ENCODE measurements around the gene FAM111B.
"Not testable (repeated sequence)": the region's sequence is repeated elsewhere in the genome, so short reads cannot be mapped to it uniquely, and the experiment has no call there.

The FAM111B gene, protein sequence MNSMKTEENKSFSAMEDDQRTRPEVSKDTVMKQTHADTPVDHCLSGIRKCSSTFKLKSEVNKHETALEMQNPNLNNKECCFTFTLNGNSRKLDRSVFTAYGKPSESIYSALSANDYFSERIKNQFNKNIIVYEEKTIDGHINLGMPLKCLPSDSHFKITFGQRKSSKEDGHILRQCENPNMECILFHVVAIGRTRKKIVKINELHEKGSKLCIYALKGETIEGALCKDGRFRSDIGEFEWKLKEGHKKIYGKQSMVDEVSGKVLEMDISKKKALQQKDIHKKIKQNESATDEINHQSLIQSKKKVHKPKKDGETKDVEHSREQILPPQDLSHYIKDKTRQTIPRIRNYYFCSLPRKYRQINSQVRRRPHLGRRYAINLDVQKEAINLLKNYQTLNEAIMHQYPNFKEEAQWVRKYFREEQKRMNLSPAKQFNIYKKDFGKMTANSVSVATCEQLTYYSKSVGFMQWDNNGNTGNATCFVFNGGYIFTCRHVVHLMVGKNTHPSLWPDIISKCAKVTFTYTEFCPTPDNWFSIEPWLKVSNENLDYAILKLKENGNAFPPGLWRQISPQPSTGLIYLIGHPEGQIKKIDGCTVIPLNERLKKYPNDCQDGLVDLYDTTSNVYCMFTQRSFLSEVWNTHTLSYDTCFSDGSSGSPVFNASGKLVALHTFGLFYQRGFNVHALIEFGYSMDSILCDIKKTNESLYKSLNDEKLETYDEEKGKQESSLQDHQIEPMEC

DNA sequence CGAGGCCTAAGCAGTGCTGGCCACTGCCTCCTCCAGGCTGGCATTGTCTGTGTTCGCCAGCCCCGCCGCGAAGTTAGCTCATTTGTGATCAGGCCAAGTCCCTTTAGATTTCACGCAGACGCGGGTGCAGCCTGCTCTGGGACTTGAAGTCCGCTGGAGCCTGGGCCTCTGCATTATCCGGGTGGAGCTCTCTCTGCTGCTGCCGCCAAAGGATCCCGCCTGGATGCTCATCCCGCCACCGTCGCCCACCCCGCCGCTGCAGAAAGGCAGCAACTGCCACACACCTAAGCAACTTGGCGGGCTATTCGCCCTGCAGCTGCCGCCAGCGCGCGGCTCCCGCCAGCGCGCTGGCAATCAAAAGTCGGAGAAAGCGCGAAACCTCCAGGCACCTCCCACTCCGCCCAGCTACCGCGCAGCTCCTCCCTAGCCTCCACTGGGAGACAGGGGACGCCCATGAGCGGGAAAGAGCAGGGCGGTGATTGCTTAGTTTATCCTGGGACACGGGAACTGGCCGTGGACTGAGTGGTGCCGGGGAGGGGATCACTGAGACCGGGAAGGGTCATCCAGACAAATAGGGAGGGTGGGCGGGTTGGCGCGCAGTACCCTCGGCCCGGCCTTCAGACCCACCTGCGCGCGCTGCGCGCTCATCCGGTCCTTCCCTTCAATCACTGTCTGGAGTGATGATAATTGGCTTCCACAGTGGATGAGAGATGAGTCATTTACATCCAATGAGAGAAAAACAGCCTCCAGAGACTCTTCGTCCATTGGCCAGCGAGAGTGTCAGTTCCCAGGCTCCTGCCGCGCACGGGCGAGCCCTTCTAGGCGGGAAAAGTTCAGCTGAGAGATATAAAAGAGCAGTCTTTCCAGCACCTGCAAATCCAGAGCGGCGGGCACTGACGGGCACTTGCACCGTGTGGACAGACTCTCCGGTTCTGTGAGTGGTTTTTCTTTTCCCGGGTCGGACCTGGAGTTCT is at the start of gene FAM111B:
TSS of gene FAM111B (plus strand) at position 875 of the 974 bp plus-strand sequence. CDS start 2,389 bp downstream, outside the sequence.
- peaks cover 0 to 11% of the 10 kb centered on the region in 2 donors for H3K27me3 ChIP-seq
- no peak within 1 kb of the TSS for H3K27ac ChIP-seq
- no peaks in the 10 kb centered on the region for H3K36me3 ChIP-seq
- peak within 1 kb of the TSS; percentile 48 to 59 for H3K4me3 ChIP-seq
- no peaks in the 10 kb centered on the region for H3K9me3 ChIP-seq
- peak; percentile 77 to 86 for DNase-seq
- intact Hi-C loops (cut with DNase I; ENCODE audit: low total_unique reads): no loop called here
- TF ChIP-seq, protein P1, sequence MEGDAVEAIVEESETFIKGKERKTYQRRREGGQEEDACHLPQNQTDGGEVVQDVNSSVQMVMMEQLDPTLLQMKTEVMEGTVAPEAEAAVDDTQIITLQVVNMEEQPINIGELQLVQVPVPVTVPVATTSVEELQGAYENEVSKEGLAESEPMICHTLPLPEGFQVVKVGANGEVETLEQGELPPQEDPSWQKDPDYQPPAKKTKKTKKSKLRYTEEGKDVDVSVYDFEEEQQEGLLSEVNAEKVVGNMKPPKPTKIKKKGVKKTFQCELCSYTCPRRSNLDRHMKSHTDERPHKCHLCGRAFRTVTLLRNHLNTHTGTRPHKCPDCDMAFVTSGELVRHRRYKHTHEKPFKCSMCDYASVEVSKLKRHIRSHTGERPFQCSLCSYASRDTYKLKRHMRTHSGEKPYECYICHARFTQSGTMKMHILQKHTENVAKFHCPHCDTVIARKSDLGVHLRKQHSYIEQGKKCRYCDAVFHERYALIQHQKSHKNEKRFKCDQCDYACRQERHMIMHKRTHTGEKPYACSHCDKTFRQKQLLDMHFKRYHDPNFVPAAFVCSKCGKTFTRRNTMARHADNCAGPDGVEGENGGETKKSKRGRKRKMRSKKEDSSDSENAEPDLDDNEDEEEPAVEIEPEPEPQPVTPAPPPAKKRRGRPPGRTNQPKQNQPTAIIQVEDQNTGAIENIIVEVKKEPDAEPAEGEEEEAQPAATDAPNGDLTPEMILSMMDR (IDR thresholded peaks at IDR 0.05): peak in 1 of 2 experiments; percentile 8
- H3K4me1 ChIP-seq: peaks cover 0 to 24% (median 14%) of the 10 kb centered on the region in 4 donors

DNA sequence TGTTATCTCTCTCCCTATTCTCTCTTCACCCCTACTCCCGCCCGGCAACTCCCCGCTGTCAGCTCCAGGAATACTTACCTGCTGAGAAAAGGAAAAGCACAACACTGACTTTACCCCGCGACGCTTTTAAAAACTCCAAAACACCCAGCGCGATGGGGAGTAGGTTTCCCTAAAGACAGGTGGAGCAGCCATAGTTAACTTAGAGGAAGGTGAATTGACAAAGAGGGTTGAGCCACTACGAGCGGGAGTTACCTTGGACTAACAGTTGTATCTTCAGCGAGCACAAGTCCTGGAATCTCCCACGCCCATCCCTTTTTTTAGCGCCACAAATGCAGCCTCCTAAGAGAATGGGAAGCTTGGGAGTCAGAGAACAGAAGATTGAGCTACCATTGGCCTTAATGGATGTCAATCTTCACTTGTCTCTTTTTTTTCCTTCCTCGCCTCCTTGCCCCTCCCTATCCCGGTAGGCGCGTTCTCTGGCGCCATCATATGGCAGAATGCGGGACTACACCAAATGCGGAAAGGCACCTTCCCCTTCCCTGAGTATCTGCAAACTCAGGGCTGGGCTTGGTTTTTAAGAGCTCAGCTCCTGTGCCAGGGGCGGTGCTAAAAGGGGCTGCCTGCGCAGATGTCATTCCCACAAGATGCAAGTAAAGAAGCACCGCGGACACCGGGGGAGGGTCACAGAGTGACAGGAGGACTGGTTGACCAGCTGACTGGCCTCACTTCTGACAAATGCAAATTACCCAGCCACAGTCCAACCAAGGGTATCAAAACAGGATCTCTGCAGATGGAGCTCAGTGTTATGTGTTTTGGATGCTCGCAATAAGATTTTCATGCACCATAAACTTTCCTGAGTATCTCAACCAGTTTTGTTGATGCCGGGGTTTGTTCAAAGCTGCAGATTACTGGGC is 48.7 kb upstream of the FAM111B start:
- peaks cover 0 to 16% (median 4%) of the 10 kb centered on the region in 4 donors for H3K4me1 ChIP-seq
- peak; percentile 59 to 73 for DNase-seq
- H3K4me3 ChIP-seq: peak overlapping the region in 1 of 2 donors; percentile 28
- intact Hi-C loops (cut with DNase I; ENCODE audit: low total_unique reads); H3K36me3 ChIP-seq; H3K27ac ChIP-seq; H3K9me3 ChIP-seq: not testable (repeated sequence)
- TF ChIP-seq, protein P1 (IDR thresholded peaks at IDR 0.05): peak; percentile 25 to 34
- H3K27me3 ChIP-seq: peaks cover 0 to 24% of the 10 kb centered on the region in 2 donors

DNA sequence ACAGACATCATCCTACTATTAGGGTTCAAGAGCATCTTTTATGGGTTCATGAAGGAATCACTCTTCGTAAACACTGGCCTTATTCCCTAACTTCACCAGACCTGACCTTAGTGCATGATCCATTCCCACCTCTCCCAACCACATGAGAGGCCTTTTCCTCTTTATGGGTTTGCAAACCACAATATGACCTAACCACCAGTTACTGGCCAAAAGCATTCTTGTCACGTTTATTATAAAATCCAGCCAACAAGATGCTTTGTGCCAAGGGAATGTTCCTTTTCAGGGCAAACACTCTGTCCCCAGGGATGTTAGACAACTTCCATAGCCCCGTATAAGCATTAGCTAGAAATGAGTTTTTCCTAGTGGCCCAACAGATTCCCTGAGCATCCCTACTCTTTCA is 46.9 kb upstream of the FAM111B start:
- H3K36me3 ChIP-seq; H3K27ac ChIP-seq; H3K4me3 ChIP-seq; intact Hi-C loops (cut with DNase I; ENCODE audit: low total_unique reads); DNase-seq; H3K9me3 ChIP-seq: not testable (repeated sequence)
- peaks cover 0 to 28% of the 10 kb centered on the region in 2 donors for H3K27me3 ChIP-seq
- peaks cover 0 to 16% (median 4%) of the 10 kb centered on the region in 4 donors for H3K4me1 ChIP-seq

DNA sequence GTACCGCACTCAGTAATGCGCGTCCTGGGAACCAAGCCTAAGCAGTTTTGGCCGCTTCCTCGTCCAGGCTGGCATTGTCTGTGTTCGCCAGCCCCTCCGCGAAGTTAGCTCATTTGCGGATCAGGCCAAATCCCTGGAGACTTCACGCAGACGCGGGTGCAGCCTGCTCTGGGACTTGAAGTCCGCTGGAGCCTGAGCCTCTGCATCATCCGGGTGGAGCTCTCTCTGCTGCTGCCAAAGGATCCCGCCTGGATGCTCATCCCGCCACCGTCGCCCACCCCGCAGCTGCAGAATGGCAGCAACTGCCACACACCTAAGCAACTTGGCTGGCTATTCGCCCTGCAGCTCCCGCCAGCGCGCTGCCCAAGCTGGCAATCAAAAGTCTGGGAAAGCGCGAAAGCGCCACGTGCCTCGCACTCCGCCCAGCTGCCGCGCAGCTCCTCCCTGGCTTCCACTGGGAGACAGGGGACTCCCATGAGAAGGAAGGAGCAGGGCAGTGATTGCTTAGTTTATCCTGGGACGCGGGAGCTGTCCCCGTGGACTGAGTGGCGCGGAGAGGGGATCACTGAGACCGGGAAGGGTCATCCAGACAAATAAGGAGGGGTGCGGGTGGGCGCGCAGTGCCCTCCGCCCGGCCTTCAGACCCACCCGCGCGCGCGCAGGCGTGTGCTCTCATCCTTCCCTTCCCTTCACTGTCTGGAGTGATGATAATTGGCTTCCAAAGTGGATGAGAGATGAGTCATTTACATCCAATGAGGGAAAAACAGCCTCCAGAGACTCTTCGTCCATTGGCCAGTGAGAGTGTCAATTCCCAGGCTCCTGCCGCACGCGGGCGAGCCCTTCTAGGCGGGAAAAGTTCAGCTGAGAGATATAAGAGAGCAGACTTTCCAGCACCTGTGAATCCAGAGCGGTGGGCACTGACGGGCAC is 44.2 kb upstream of the FAM111B start:
- DNase-seq: no peak
- TF ChIP-seq, protein P1 (IDR thresholded peaks at IDR 0.05): no peak
- intact Hi-C loops (cut with DNase I; ENCODE audit: low total_unique reads): no loop called here
- Histone ChIP-seq H3K36me3 (no peaks in the 10 kb centered on the region), H3K9me3 (peaks cover 0 to 4% (median 0%) of the 10 kb centered on the region in 3 donors), H3K4me3 (no peak overlapping the region), H3K4me1 (peaks cover 0 to 13% (median 4%) of the 10 kb centered on the region in 4 donors), H3K27me3 (peaks cover 0 to 25% of the 10 kb centered on the region in 2 donors), H3K27ac (no peak overlapping the region)

DNA sequence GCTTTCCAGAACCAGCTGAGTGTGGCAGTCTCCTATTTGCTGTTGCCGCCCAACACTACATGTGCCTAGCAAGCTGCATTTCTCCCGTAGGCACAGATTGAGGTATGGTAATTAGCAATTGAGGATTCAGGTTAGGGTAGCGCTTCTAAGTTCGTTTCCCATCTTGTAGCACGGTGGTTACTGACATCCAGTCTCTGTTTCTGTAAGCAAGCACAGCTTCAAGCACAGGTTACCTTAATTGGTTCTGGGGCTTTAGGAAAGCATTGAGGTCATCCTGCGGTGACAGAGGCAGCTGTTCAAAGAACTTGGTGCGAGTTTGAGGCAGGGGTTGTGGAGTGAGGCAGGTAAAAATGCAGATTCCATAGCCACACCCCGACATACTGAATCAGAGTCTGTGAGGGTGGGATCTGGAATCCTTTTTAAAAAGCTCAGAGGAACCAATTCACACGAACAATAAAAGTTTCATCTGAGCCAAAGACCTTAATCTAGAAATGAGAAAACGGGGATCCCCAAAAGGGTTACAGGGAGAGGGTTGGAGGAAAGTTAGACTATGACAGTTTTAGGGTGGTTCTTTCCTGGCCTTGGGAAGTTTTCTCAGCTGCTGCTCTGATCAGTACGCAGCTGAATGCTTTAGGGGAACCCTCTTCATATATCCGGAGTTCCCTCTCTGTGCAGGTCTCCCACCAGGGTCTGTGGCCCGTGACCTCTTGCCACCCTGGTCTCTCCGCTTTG is 42.9 kb upstream of the FAM111B start:
- H3K27ac ChIP-seq; H3K4me1 ChIP-seq; DNase-seq; H3K36me3 ChIP-seq; H3K9me3 ChIP-seq; H3K4me3 ChIP-seq; intact Hi-C loops (cut with DNase I; ENCODE audit: low total_unique reads): not testable (repeated sequence)
- H3K27me3 ChIP-seq: peaks cover 0 to 18% of the 10 kb centered on the region in 2 donors
